K562 (cell line): ENCODE data around the gene CCSER1. TPM values are rescaled to one million over a fixed set of nuclear protein-coding genes. Genes with fewer than 3 reads are reported as not detected.

Experiments
- ATAC-seq: fragments of 200-7000 bp; cut with Tn5 transposase; 3 replicates; pipeline ENCODE4 v1.9.1; 2020; ENCODE audit warnings: moderate library complexity
- BruUV-seq: library from RNA; stranded (reverse); fragments of 400-500 nt; replicated peaks from 2 replicates; lab custom pipeline; 2021; lab: Mats Ljungman, UMichigan
- CTCF ChIA-PET: fragments of 300-600 bp; formaldehyde crosslinking; extraction: SDS; loops from one replicate; lab custom pipeline; 2021; ENCODE audit warnings: low intra/inter-chr PET ratio; lab: Yijun Ruan, JAX
- POLR2A ChIA-PET: fragments of 300-600, 350-650 bp; sonication (Branson Sonifier 250); formaldehyde crosslinking; extraction: SDS; loops from one replicate; lab custom pipeline; 2021; ENCODE audit warnings: antibody characterized with exemption, inconsistent platforms; lab: Yijun Ruan, JAX
- DNase-seq, 4 experiments: peaks; one replicate each; pipeline versions ENCODE4 v3.0.0 to v3.0.0-alpha.2; 2011 to 2018; ENCODE audit warnings: low spot score in 3 of 4, mixed read lengths in 3 of 4; ENCODE audit errors: extremely low read depth in 1 of 4
- FAIRE-seq: peaks from 2 replicates; lab custom pipeline; 2011; peaks lifted over from hg19 to GRCh38; lab: Jason Lieb, UNC
- H2AFZ ChIP-seq: 2 replicates; pipeline ENCODE4 v1.6.0; 2011; ENCODE audit warnings: low read depth, low read length, control low read depth, inconsistent platforms
- H3K27ac ChIP-seq: fragments of 200-600 bp; 3 replicates; pipeline ENCODE4 v1.8.0; 2011; ENCODE audit warnings: low read depth, mild to moderate bottlenecking, control low read depth, inconsistent platforms, low read length, moderate library complexity, mixed read lengths; ENCODE audit errors: extremely low read depth
- H3K27me3 ChIP-seq, 2 experiments: fragments of 300-600 bp in 1 of 2; 2 replicates in 1 of 2; 3 replicates in 1 of 2; pipeline versions ENCODE4 v1.6.0 to v1.8.0; 2011; ENCODE audit warnings: inconsistent platforms in 2 of 2, low read length in 2 of 2, mild to moderate bottlenecking in 1 of 2, mixed read lengths in 1 of 2, moderate library complexity in 1 of 2; ENCODE audit not compliant: control insufficient read depth in 2 of 2, insufficient read depth in 2 of 2
- H3K36me3 ChIP-seq: fragments of 300-600 bp; 3 replicates; pipeline ENCODE4 v1.8.0; 2011; ENCODE audit warnings: mild to moderate bottlenecking, low read length, inconsistent platforms; ENCODE audit not compliant: control insufficient read depth, insufficient read depth
- H3K4me1 ChIP-seq, 2 experiments: fragments of 200-600 bp in 1 of 2; replicated peaks in 1 of 2; 2 replicates in 1 of 2; 3 replicates in 1 of 2; pipeline versions ENCODE4 v1.5.1 to v1.8.0; 2011; ENCODE audit warnings: inconsistent platforms in 2 of 2, low read length in 2 of 2, mild to moderate bottlenecking in 1 of 2, mixed read lengths in 1 of 2, moderate library complexity in 1 of 2; ENCODE audit not compliant: control insufficient read depth in 2 of 2, insufficient read depth in 2 of 2
- H3K4me2 ChIP-seq: 2 replicates; pipeline ENCODE4 v1.6.1; 2011; ENCODE audit warnings: low read length, control low read depth, inconsistent platforms, mixed read lengths; ENCODE audit not compliant: insufficient read depth
- H3K4me3 ChIP-seq: fragments of 200-600 bp; sonication (generic), shearing (Covaris generic); 2 replicates; pipeline ENCODE4 v1.5.1; 2016; ENCODE audit warnings: control low read depth, inconsistent platforms
- H3K79me2 ChIP-seq: fragments of 200-600 bp; 3 replicates; pipeline ENCODE4 v1.8.0; 2011; ENCODE audit warnings: low read length, inconsistent platforms; ENCODE audit not compliant: control insufficient read depth, insufficient read depth
- H3K9ac ChIP-seq, 2 experiments: 2 replicates each; pipeline versions ENCODE4 v1.6.0 to v1.6.1; 2011; ENCODE audit warnings: low read depth in 2 of 2, low read length in 2 of 2, control low read depth in 1 of 2, inconsistent platforms in 1 of 2, mild to moderate bottlenecking in 1 of 2, mixed read lengths in 1 of 2; ENCODE audit not compliant: insufficient read depth in 1 of 2
- H3K9me1 ChIP-seq: one replicate; pipeline ENCODE4 v1.6.0; 2011; ENCODE audit warnings: inconsistent platforms, mild to moderate bottlenecking, low read length, moderate library complexity; ENCODE audit not compliant: control insufficient read depth, insufficient read depth
- H3K9me3 ChIP-seq: replicated peaks from 2 replicates; pipeline ENCODE4 v1.5.1; 2011; ENCODE audit warnings: low read depth, low read length, inconsistent platforms; ENCODE audit not compliant: control insufficient read depth, insufficient read depth
- H4K20me1 ChIP-seq: replicated peaks from 2 replicates; pipeline ENCODE4 v1.6.1; 2011; ENCODE audit warnings: low read length, inconsistent platforms, mixed read lengths; ENCODE audit not compliant: control insufficient read depth, insufficient read depth
- CBX2 ChIP-seq: fragments of 200-600 bp; sonication (generic); IDR thresholded peaks from one replicate; pipeline ENCODE4 v1.6.1; 2012; ENCODE audit warnings: mild to moderate bottlenecking, low read length, inconsistent platforms; ENCODE audit not compliant: insufficient read depth, poor library complexity, severe bottlenecking
- CREM ChIP-seq: IDR thresholded peaks from 2 replicates; pipeline ENCODE4 v1.6.1; 2014; ENCODE audit warnings: antibody characterized with exemption, low read depth
- GMEB1 ChIP-seq: fragments of 250-450 bp; sonication (Bioruptor Pico); IDR thresholded peaks from 2 replicates; pipeline ENCODE4 v1.4.0; 2020; ENCODE audit warnings: mild to moderate bottlenecking
- HDGF ChIP-seq: fragments of 450-650 bp; IDR thresholded peaks from 2 replicates; pipeline ENCODE4 v1.6.1; 2016
- HNRNPK ChIP-seq: fragments of 200-400 bp; formaldehyde crosslinking; IDR thresholded peaks from one replicate; pipeline ENCODE4 v1.6.1; 2018; ENCODE audit warnings: mild to moderate bottlenecking, low read depth, low read length; ENCODE audit not compliant: poor library complexity, severe bottlenecking
- L3MBTL2 ChIP-seq: fragments of 450-650 bp; IDR thresholded peaks from 2 replicates; pipeline ENCODE4 v1.6.1; 2016; ENCODE audit warnings: mild to moderate bottlenecking, moderate library complexity
- PRPF4 ChIP-seq: fragments of 200-400 bp; formaldehyde crosslinking; IDR thresholded peaks from one replicate; pipeline ENCODE4 v1.6.1; 2017; ENCODE audit warnings: low read length, low read depth, mild to moderate bottlenecking; ENCODE audit not compliant: insufficient read depth, poor library complexity, severe bottlenecking
- RFX7 ChIP-seq: fragments of 250-450 bp; sonication (Bioruptor Pico); IDR thresholded peaks from 2 replicates; pipeline ENCODE4 v1.5.1; 2021; ENCODE audit warnings: mild to moderate bottlenecking
- RNF2 ChIP-seq: sonication (generic); IDR thresholded peaks from 2 replicates; pipeline ENCODE4 v1.6.1; 2016
- ZNF695 ChIP-seq: fragments of 450-650 bp; formaldehyde crosslinking; IDR thresholded peaks from 2 replicates; pipeline ENCODE4 v1.4.0; 2020; ENCODE audit warnings: mild to moderate bottlenecking, moderate library complexity
- ZNF778 ChIP-seq: fragments of 450-650 bp; formaldehyde crosslinking; IDR thresholded peaks from 2 replicates; pipeline ENCODE4 v1.4.0; 2020; ENCODE audit warnings: mild to moderate bottlenecking, moderate library complexity
- WGBS: fragments of 100-300 bp; shearing (Covaris generic); methylation state at CpG from one replicate; pipeline ENCODE4 v1.1.6; 2016; ENCODE audit warnings: low coverage, mixed read lengths; ENCODE audit not compliant: insufficient coverage; ENCODE audit errors: missing lambda C conversion rate; 5-methylcytosine and 5-hydroxymethylcytosine counted together
- in situ Hi-C: fragments of 300-500 bp; cut with MboI; formaldehyde crosslinking; loops from 4 replicates; pipeline ENCODE4 v1.15.0; 2018; ENCODE audit warnings: inconsistent platforms, mixed read lengths
- intact Hi-C: fragments of 100-400 bp; cut with micrococcal nuclease; formaldehyde crosslinking; loops from 2 replicates; pipeline ENCODE4 v1.14.2; 2022
- polyA plus RNA-seq, 8 experiments: library from polyadenylated mRNA; depleted of rRNA in 4 of 8; stranded (reverse) in 5 of 8; unstranded in 3 of 8; fragments of >200 nt; fragmentation: Nextera tagmentation in 2 of 8; fragmentation: Illumina TruSeq in 1 of 8; extraction: Ambion mirVana in 2 of 8; extraction: Trizol in 1 of 8; gene quantifications; 2 replicates each; pipeline versions ENCODE4 v1.2.1 to v1.2.3, GENCODE V29; 2011 to 2014; ENCODE audit warnings: inconsistent platforms in 1 of 8, missing spikeins in 1 of 8
- total RNA-seq, 7 experiments: library from RNA; depleted of rRNA in 6 of 7; stranded (reverse); fragments of >200 nt in 6 of 7; fragmentation: Illumina TruSeq in 2 of 7; extraction: Trizol in 2 of 7; gene quantifications; 2 replicates each; pipeline versions ENCODE4 v1.2.1 to v1.2.3, GENCODE V29; 2011 to 2021; ENCODE audit warnings: low replicate concordance in 1 of 7

Gene CCSER1
- total and polyA plus RNA-seq, 9 of the 15 experiments (the other 6 are each of a cell fraction or from before 2014, with no cell fraction given) = not detected

- TF ChIP-seq RNF2 (no peak), ZNF695 (CRISPR knock-in tag) (no peak), CBX2 (no peak), RFX7 (CRISPR knock-in tag) (no peak), ZNF778 (CRISPR knock-in tag) (no peak), CREM (no peak), HNRNPK (no peak), HDGF (no peak), L3MBTL2 (no peak), PRPF4 (no peak), GMEB1 (CRISPR knock-in tag) (no peak)
- no peak for ATAC-seq
- FAIRE-seq = no peak
- 7% methylated on average over 1 of the region's 1 CpG for WGBS
- in situ Hi-C loops = no loop called here
- H3K79me2 ChIP-seq = no peaks in the 10 kb centered on the region
- intact Hi-C loops = no loop called here
- no peaks in the 10 kb centered on the region for H3K36me3 ChIP-seq
- no peak overlapping the region for H3K4me2 ChIP-seq
- H3K9me1 ChIP-seq = no peaks in the 10 kb centered on the region
- no peaks in the 10 kb centered on the region for H3K4me1 ChIP-seq
- H3K27ac ChIP-seq = no peak overlapping the region
- POLR2A ChIA-PET = no interaction called here
- H3K9me3 ChIP-seq = no peaks in the 10 kb centered on the region; the same call in 1 of the 2 replicates
- H3K9ac ChIP-seq = no peak overlapping the region
- no peak overlapping the region for H3K4me3 ChIP-seq
- no peak for DNase-seq
- H2AFZ ChIP-seq = no peak overlapping the region
- H4K20me1 ChIP-seq = no peaks in the 10 kb centered on the region
- BruUV-seq = no TSS peak
- no peaks in the 10 kb centered on the region for H3K27me3 ChIP-seq
- CTCF ChIA-PET = no interaction called here
Measured at GRCh38 chr4:90181644-90182043, 54.5 kb downstream of the CCSER1 start.
